Stimulated activated CD4-positive, alpha-beta T cell treated with anti-CD3 and anti-CD28 coated beads, TNF-alpha, amount 100 ng/mL, for 1 hour (primary cell): ENCODE data around the gene GFOD1.
A peak's percentile ranks its signal among the peaks of the same experiment; 100 is the strongest.
"Not testable (repeated sequence)": the region's sequence is repeated elsewhere in the genome, so short reads cannot be mapped to it uniquely, and the experiment has no call there.

Source experiments
- DNase-seq, 3 donors: peaks; one replicate each; pipeline ENCODE4 v3.0.0-alpha.2; 2020; ENCODE audit warnings: low read depth in 3 of 3, low spot score in 1 of 3

GFOD1 gene

GRCh38 chr6:13466304-13467215 lies 20.8 kb downstream of the GFOD1 start:
- no peak for DNase-seq

- no peak for DNase-seq
Measured at GRCh38 chr6:13465734-13466133, 21.7 kb downstream of the GFOD1 start.

GRCh38 chr6:13463941-13464340 lies 23.5 kb downstream of the GFOD1 start:
- no peak for DNase-seq

DNA sequence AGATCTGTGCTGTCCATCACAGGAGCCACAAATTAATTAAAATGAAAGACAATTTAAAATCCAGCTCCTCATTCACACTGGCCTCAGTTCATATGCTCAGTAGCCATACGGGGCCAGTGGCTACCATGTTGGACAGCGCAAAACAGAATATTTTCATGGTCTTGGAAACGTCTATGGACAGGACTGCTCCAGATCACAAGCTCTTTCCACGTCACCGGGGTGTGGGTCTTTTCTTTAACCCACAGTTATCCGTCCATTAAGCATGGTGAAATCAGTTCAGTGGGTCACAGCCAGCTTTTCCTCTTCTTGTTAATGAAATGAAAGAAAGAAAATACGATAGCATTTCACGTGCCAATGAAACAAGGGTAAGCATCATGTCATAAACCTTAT lies 24.1 kb downstream of the GFOD1 start:
- no peak for DNase-seq

DNA sequence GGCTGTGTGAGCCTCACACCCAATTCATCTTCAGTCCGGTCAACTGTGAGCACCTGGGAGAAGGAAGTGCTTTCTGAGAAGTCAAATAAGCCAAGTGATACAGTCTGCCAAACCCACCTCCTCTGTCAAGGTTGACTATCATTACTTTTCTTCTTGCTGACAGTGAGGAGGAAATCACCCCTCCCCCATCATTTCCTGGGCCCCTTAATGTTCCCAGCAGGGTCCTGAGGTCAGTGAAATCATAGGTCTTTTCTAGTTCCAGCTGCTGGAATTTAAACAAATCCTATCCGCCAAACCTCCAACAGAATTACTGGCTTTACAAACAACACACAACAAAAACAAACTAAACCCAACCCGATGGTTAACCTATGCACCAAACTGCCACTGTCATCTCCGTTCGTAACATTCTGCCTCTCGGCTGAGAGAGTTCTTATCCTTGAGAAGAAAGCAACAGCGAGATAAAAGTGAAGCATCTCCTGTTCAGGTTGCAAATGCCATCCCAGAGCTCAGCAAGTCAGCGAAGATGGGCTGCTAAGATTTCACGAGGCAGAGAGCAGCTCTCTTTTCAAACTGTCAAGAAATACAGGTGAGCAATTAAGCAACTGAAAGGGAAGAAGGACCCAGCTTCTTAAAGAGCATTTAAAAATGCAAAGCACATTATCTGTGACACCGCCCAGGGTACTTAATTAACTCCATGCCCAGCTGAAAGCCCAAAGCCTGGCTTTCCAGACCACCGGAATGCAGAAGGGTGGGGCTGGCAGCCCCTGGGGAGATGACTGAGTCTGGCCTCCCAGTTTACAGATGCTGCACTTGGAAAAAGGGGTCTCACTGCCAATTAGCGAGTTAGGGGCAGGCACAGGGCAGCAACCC lies 24.7 kb downstream of the GFOD1 start:
- no peak for DNase-seq

- no peak for DNase-seq
Measured at GRCh38 chr6:13461805-13462204, 25.6 kb downstream of the GFOD1 start.

DNA sequence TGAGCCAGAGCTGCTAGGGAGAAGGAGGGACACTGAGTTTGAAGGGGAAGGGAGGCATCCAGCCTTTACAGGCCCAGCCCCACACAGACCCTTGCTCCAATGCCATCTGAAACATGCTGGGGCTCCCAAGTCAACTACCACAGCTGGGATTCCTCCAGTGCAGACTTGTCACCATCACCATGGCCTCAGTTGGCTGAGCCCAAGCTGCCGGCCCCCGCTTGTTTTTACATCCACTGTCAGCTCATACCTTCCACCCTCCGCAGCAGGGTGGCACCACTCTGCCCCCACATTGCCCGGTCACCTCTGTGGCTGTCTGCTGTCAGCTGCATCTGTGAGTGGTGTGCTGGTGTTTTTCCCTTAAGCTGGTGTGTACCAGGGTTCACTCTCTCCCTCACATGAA lies 26.1 kb downstream of the GFOD1 start:
- DNase-seq = no peak

DNA sequence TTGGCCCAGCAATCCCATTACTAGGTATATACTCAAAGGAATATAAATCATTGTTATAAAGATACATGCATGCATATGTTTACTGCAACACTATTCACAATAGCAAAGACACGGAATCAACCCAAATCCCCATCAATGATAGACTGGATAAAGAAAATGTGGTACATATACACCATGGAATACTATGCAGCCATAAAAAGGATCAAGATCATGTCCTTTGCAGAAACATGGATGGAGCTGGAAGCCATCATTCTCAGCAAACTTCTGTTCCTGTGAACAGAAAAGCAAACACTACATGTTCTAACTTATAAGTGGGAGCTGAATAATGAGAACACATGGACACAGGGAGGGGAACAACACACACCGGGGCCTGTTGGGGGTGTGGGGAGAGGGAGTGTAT lies 27.1 kb downstream of the GFOD1 start:
- not testable (repeated sequence) for DNase-seq

- DNase-seq = no peak
Measured at GRCh38 chr6:13457577-13457976, 29.8 kb downstream of the GFOD1 start.

- no peak for DNase-seq
Measured at GRCh38 chr6:13455552-13455966, 31.8 kb downstream of the GFOD1 start.

DNA sequence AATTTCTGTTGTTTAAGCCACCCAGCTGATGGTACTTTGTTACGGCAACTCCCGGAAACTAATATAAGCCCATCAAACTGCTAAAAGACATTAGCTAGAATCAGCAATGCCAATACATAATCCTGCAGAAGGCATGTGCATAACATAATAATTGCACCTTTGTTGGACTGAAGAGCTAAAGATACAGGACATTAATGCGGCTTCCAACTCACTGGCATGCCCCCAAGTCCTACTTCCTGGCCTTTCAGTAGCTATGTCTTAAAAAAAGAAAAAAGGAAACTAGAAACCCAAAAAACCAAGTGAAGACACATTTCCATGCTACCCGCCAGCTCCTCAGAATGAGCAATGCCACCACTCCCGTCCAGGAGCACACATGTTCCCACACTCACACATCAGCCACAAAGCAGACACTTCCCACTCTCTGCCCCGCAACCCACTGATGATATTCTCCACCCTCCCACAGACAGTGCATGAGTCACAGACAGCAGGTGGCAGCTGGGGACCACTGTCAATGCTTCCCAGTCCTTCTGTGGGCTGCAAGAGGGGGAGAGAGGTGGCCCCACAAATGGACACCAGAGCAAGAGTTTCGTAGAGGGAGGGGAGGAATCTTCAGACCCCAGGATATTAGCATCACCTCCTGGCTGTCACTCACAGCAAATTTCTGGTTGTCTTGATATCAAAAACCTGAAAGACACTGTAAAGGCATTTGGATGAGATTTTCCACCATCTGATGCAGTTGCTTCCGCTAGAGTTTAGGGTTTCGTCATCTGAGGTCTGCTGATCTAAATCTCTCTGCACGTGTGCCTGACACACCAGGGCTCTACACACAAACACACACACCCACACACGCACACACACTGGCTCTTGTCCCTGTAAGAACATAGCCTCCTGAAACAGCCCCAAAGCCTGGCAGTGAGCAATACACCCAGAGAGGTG lies 32.8 kb downstream of the GFOD1 start:
- DNase-seq = peak; percentile 37 to 59 (median 54)

- DNase-seq = peak in 1 of 3 donors; percentile 18
Measured at GRCh38 chr6:13453771-13454251, 33.6 kb downstream of the GFOD1 start.

- no peak for DNase-seq
Measured at GRCh38 chr6:13453153-13453552, 34.2 kb downstream of the GFOD1 start.

- no peak for DNase-seq
Measured at GRCh38 chr6:13452346-13453117, 34.9 kb downstream of the GFOD1 start.

- no peak for DNase-seq
Measured at GRCh38 chr6:13451181-13451895, 36.1 kb downstream of the GFOD1 start.

GRCh38 chr6:13450628-13451027 lies 36.8 kb downstream of the GFOD1 start:
- DNase-seq = no peak

- no peak for DNase-seq
Measured at GRCh38 chr6:13447949-13448724, 39.3 kb downstream of the GFOD1 start.

- no peak for DNase-seq
Measured at GRCh38 chr6:13446381-13446780, 41.0 kb downstream of the GFOD1 start.

DNA sequence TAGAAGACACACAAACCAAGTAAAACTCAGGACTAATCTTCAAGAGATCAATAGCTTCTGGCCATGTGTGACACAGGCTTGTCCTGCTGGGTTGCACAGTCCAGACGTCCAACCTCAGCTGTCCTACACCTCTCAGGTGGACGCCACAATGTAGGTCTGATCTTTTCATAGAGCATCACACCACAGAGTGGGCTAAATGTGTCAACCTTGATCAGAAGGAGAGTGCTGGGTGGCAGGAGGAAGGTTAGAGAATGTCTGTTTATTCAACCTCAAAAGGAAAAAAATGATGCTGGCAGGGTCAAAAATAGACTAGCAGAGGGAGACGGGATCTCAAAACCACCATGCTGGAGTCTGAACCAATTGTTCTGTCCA lies 41.7 kb downstream of the GFOD1 start:
- DNase-seq = no peak
